KMS-11 (cell line): Measurements from ENCODE around the gene CMIP.

Experiments
- H2AFZ ChIP-seq: fragments of 200-600 bp; sonication (generic); 2 replicates; pipeline ENCODE4 v1.6.1; 2016; ENCODE audit warnings: antibody characterized with exemption, mixed run types, low read depth
- H3K27ac ChIP-seq: fragments of 200-600 bp; sonication (generic); 2 replicates; pipeline ENCODE4 v1.6.1; 2016; ENCODE audit warnings: mild to moderate bottlenecking, mixed run types
- H3K27me3 ChIP-seq: fragments of 200-600 bp; sonication (generic); 2 replicates; pipeline ENCODE4 v1.6.1; 2017; ENCODE audit warnings: mild to moderate bottlenecking, low read depth, mixed run types, moderate library complexity; ENCODE audit not compliant: insufficient read depth
- H3K36me3 ChIP-seq: fragments of 200-600 bp; sonication (generic); 2 replicates; pipeline ENCODE4 v1.6.1; 2017; ENCODE audit warnings: mild to moderate bottlenecking, mixed run types; ENCODE audit not compliant: insufficient read depth
- H3K4me1 ChIP-seq: fragments of 200-600 bp; sonication (generic); 2 replicates; pipeline ENCODE4 v1.6.1; 2016; ENCODE audit warnings: mild to moderate bottlenecking, low read depth, mixed run types; ENCODE audit not compliant: poor library complexity, severe bottlenecking
- H3K4me2 ChIP-seq: fragments of 200-600 bp; sonication (generic); 2 replicates; pipeline ENCODE4 v1.7.0; 2016; ENCODE audit warnings: mild to moderate bottlenecking, mixed run types
- H3K4me3 ChIP-seq: fragments of 200-600 bp; sonication (generic); IDR thresholded peaks from 2 replicates; pipeline ENCODE4 v1.6.1; 2017; ENCODE audit warnings: low read depth, low read length, mixed read lengths; ENCODE audit not compliant: insufficient read depth
- H3K79me2 ChIP-seq: fragments of 200-600 bp; sonication (generic); 2 replicates; pipeline ENCODE4 v1.6.1; 2016; ENCODE audit warnings: low read depth, mixed run types; ENCODE audit not compliant: insufficient read depth
- H3K9ac ChIP-seq: fragments of 200-600 bp; sonication (generic); 2 replicates; pipeline ENCODE4 v1.6.1; 2016; ENCODE audit warnings: mild to moderate bottlenecking, mixed run types
- H4K20me1 ChIP-seq: fragments of 200-600 bp; sonication (generic); 2 replicates; pipeline ENCODE4 v1.6.1; 2016; ENCODE audit warnings: mild to moderate bottlenecking, mixed run types; ENCODE audit not compliant: insufficient read depth
- TF ChIP-seq, protein P1 (sequence below): fragments of 200-600 bp; sonication (generic); conservative IDR thresholded peaks from 2 replicates; pipeline ENCODE4 v1.6.1; 2017; ENCODE audit warnings: low read depth, mild to moderate bottlenecking, antibody characterized with exemption, low read length, moderate library complexity, mixed read lengths

The CMIP gene

DNA sequence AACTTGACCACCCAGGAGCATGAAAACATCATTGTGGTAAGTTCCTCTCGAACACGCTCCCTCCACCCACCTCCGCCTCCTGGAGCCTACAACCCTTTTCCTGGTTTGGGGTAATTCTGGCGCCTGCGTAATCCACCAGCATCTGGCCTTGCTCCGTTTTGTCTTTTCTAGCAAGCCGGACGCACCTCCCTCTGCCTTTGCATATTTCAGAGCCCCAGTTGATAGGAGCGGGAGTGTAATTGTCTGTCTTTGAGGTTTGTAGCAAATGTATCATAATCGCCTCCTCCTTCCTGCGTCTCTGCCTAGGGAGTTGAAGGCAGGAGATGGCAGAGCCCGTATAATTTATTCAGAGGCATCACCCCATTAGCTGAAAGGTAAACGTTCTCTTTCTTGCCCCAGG is 213.2 kb downstream of the CMIP start:
- peaks cover 32% of the 10 kb centered on the region for H3K79me2 ChIP-seq

DNA sequence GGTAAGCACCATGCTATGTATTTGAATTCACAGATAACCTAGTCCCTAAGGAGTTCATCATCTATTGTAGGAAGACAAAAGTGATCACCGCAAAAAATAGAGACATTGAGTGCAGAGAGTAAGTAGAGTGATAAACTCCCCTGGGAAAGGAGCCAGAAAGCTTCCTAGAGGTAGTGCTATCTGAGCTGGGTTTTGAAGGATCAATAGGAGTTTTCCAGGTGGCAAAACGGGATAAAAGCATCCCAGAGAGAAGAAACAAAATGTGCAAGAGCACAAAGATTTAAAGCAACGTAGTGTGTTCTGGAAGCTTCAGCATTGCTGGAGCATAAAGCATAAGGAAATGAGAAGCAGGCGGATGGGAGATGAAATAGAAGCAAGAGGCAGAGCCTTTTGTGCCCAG is 213.8 kb downstream of the CMIP start:
- Histone ChIP-seq H2AFZ (no peak overlapping the region), H3K4me2 (peak overlapping the region; percentile 61), H3K4me1 (peaks cover 61% of the 10 kb centered on the region), H3K9ac (no peak overlapping the region; the same call in 1 of the 2 replicates), H4K20me1 (no peaks in the 10 kb centered on the region), H3K27me3 (no peaks in the 10 kb centered on the region), H3K79me2 (peaks cover 32% of the 10 kb centered on the region), H3K36me3 (no peaks in the 10 kb centered on the region; the same call in 1 of the 2 replicates), H3K27ac (peak overlapping the region; percentile 88; the same call in 1 of the 2 replicates), H3K4me3 (no peak overlapping the region)
- TF ChIP-seq, protein P1, sequence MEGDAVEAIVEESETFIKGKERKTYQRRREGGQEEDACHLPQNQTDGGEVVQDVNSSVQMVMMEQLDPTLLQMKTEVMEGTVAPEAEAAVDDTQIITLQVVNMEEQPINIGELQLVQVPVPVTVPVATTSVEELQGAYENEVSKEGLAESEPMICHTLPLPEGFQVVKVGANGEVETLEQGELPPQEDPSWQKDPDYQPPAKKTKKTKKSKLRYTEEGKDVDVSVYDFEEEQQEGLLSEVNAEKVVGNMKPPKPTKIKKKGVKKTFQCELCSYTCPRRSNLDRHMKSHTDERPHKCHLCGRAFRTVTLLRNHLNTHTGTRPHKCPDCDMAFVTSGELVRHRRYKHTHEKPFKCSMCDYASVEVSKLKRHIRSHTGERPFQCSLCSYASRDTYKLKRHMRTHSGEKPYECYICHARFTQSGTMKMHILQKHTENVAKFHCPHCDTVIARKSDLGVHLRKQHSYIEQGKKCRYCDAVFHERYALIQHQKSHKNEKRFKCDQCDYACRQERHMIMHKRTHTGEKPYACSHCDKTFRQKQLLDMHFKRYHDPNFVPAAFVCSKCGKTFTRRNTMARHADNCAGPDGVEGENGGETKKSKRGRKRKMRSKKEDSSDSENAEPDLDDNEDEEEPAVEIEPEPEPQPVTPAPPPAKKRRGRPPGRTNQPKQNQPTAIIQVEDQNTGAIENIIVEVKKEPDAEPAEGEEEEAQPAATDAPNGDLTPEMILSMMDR: no peak

More for the DNA sequence above, 213.2 kb downstream of the CMIP start:
- no peak overlapping the region; the same call in 1 of the 2 replicates for H2AFZ ChIP-seq
- H3K9ac ChIP-seq: peak overlapping the region; percentile 57; the same call in 1 of the 2 replicates
- TF ChIP-seq, protein P1: no peak
- no peaks in the 10 kb centered on the region for H3K27me3 ChIP-seq
- H3K36me3 ChIP-seq: no peaks in the 10 kb centered on the region; the same call in 1 of the 2 replicates
- no peaks in the 10 kb centered on the region for H4K20me1 ChIP-seq
- peak overlapping the region; percentile 61 for H3K4me2 ChIP-seq
- H3K4me1 ChIP-seq: peaks cover 66% of the 10 kb centered on the region
- peak overlapping the region; percentile 88 for H3K27ac ChIP-seq
- no peak overlapping the region for H3K4me3 ChIP-seq

DNA sequence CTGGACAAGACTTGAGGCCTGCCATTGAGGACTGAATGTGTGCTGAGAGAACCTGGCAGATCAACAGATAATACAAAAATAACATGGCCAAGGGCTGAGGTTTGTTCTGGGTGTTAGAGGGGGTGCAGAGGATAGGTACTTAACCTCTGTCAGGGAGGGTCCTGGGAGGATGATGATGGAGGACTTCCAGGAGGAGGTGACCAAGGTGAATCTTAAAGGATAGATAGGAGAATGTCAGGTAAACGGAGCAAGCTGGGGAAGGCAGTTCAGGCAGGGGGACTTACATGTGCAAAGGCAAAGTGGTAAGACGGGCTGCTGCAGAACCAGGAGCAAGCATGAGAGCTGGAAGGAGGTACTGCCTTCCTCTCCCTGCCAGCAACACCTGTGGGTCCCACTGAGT is 214.6 kb downstream of the CMIP start:
- no peak overlapping the region for H3K4me3 ChIP-seq
- H3K79me2 ChIP-seq: peaks cover 23% of the 10 kb centered on the region
- TF ChIP-seq, protein P1: no peak
- peaks cover 2% of the 10 kb centered on the region; the same call in 1 of the 2 replicates for H3K36me3 ChIP-seq
- H3K4me2 ChIP-seq: no peak overlapping the region
- no peaks in the 10 kb centered on the region for H3K27me3 ChIP-seq
- H3K4me1 ChIP-seq: peaks cover 52% of the 10 kb centered on the region
- no peaks in the 10 kb centered on the region for H4K20me1 ChIP-seq
- H3K27ac ChIP-seq: no peak overlapping the region; the same call in 1 of the 2 replicates
- no peak overlapping the region for H2AFZ ChIP-seq
- no peak overlapping the region for H3K9ac ChIP-seq

DNA sequence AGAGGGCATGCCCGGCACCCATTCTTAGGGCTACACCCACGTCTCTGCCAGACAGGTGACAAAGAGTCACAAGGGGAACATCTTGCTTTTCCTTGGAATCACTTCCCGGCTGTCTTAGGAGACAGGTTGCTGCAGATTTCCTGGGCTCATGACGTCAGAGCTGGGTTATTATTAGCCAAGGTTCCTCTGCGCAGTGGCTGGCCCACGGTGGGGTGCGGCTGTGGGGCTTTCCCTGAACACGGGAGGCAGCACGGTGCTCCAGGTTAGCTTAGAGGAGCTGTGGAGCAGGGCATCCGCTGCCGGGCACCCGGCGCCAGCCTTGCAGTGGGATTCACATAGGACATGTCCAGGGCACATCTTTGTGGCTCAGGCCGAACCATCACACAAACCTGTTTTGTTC is 216.5 kb downstream of the CMIP start:
- H3K79me2 ChIP-seq: peaks cover 6% of the 10 kb centered on the region; the same call in 1 of the 2 replicates
- TF ChIP-seq, protein P1: no peak
- H2AFZ ChIP-seq: no peak overlapping the region
- H3K4me2 ChIP-seq: no peak overlapping the region
- H3K9ac ChIP-seq: no peak overlapping the region
- H3K4me1 ChIP-seq: peaks cover 33% of the 10 kb centered on the region
- H3K27me3 ChIP-seq: no peaks in the 10 kb centered on the region
- H4K20me1 ChIP-seq: no peaks in the 10 kb centered on the region
- H3K4me3 ChIP-seq: no peak overlapping the region
- no peak overlapping the region for H3K27ac ChIP-seq
- peaks cover 3% of the 10 kb centered on the region; the same call in 1 of the 2 replicates for H3K36me3 ChIP-seq
